DMS153 treated with DMSO at 0.1 percent for 48 hours (cell line): ENCODE measurements around the gene EXOSC9.
"Not testable (repeated sequence)": the region's sequence is repeated elsewhere in the genome, so short reads cannot be mapped to it uniquely, and the experiment has no call there.

ENCODE experiments used
- DNase-seq: peaks from one replicate; lab custom pipeline; 2025; ENCODE audit not compliant: unreplicated experiment; lab: John Stamatoyannopoulos, UW

EXOSC9 gene

GRCh38 chr4:121800961-121801714 lies at the start of gene EXOSC9:
EXOSC9 (plus strand) TSS chr4:121801323; CDS start chr4:121801425, 102 bp downstream.
- peak; percentile 78 for DNase-seq

- DNase-seq, result not testable (repeated sequence)
Measured at GRCh38 chr4:121752142-121752541, 49.0 kb upstream of the EXOSC9 start.

- no peak for DNase-seq
Measured at GRCh38 chr4:121758925-121759568, 42.1 kb upstream of the EXOSC9 start.

GRCh38 chr4:121760205-121760604 lies 40.9 kb upstream of the EXOSC9 start:
- DNase-seq, result no peak

GRCh38 chr4:121764303-121764701 lies 36.8 kb upstream of the EXOSC9 start:
- no peak for DNase-seq

- DNase-seq, result no peak
Measured at GRCh38 chr4:121764702-121765367, 36.3 kb upstream of the EXOSC9 start, which contains the start of gene SMIM43. SMIM43 (minus strand) TSS chr4:121765164; CDS start chr4:121765105, 59 bp downstream.

GRCh38 chr4:121765368-121765705 lies 35.8 kb upstream of the EXOSC9 start:
- DNase-seq, result no peak

GRCh38 chr4:121765971-121766538 lies 35.1 kb upstream of the EXOSC9 start:
- DNase-seq, result no peak

- no peak for DNase-seq
Measured at GRCh38 chr4:121767166-121767565, 34.0 kb upstream of the EXOSC9 start.

GRCh38 chr4:121769341-121769740 lies 31.8 kb upstream of the EXOSC9 start:
- DNase-seq, result no peak

- DNase-seq, result no peak
Measured at GRCh38 chr4:121771869-121772268, 29.3 kb upstream of the EXOSC9 start.

GRCh38 chr4:121773883-121774282 lies 27.2 kb upstream of the EXOSC9 start:
- no peak for DNase-seq

GRCh38 chr4:121776610-121777401 lies 24.3 kb upstream of the EXOSC9 start:
- DNase-seq, result no peak

GRCh38 chr4:121777625-121778024 lies 23.5 kb upstream of the EXOSC9 start:
- no peak for DNase-seq

- no peak for DNase-seq
Measured at GRCh38 chr4:121778991-121779628, 22.0 kb upstream of the EXOSC9 start.

- DNase-seq, result no peak
Measured at GRCh38 chr4:121783210-121783609, 17.9 kb upstream of the EXOSC9 start.

- no peak for DNase-seq
Measured at GRCh38 chr4:121784401-121784800, 16.7 kb upstream of the EXOSC9 start.

- no peak for DNase-seq
Measured at GRCh38 chr4:121784975-121785374, 16.1 kb upstream of the EXOSC9 start.

- no peak for DNase-seq
Measured at GRCh38 chr4:121785479-121785878, 15.6 kb upstream of the EXOSC9 start.

- DNase-seq, result no peak
Measured at GRCh38 chr4:121786221-121786620, 14.9 kb upstream of the EXOSC9 start.
